Erythroblast (primary cell): ENCODE data around the gene BMAL1.

Experiments
- GATA1 ChIP-seq: IDR thresholded peaks from 2 replicates; pipeline ENCODE4 v1.6.1; 2011; ENCODE audit warnings: low read depth, mild to moderate bottlenecking, control low read depth, low read length, moderate library complexity
- POLR2A ChIP-seq: IDR thresholded peaks from 2 replicates; pipeline ENCODE4 v1.6.1; 2011; ENCODE audit warnings: mild to moderate bottlenecking, low read length

DNA sequence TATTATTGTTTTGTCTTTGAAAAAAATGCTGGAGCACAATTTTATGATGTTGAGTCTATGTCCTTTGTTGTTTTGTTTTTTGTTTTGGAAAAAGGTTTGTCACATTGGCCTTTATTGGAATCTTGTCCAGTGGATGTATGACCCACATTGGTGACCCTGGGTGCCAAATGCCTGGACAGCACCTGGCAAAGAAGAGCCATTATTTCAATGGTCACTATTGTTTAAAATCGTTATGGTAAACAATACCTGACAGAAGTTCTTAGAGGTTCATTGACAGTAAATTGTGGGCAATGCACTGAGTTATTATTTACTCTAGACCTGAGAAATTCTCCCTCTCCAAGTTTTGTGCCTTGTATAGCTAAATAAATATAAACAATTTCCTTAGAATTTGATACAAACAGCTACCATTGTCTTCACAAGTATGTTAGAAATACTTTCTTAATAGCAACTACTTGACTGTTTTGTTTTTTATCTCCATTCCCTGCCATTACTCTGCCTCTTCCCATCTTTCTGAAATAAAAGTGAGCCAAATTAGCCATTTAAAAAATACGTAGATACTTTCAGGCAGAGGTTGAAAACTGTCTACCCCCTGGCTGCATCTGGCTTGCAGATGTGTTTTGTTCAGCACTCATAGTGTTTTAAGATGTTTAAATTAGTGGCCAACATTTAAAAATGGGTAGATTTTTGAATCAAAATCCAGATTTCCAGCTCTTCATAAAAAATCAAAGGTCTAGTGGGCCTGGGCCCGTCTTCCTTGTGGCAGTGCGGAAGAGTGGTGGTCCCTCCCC is 39.9 kb downstream of the BMAL1 start:
- no peak for TF ChIP-seq POLR2A
- TF ChIP-seq GATA1 = no peak
